Keratinocyte (primary cell): ENCODE measurements around the gene AMN. TPM values are rescaled to one million over a fixed set of nuclear protein-coding genes. Genes with fewer than 3 reads are reported as not detected.

Experiments
- DNase-seq: peaks from one replicate; pipeline ENCODE4 v3.0.0-alpha.2; 2011; ENCODE audit warnings: low read depth, missing footprints, low spot score
- FAIRE-seq: peaks from 2 replicates; lab custom pipeline; 2011; peaks lifted over from hg19 to GRCh38; lab: Jason Lieb, UNC
- H2AFZ ChIP-seq: 2 replicates; pipeline ENCODE4 v1.6.0; 2012; ENCODE audit warnings: low read length, control low read depth, inconsistent platforms; ENCODE audit not compliant: control insufficient read depth
- H3K27ac ChIP-seq: 2 replicates; pipeline ENCODE4 v1.5.1; 2011; ENCODE audit warnings: low read length; ENCODE audit not compliant: control insufficient read depth, insufficient read depth
- H3K27me3 ChIP-seq: 3 replicates; pipeline ENCODE4 v1.6.0; 2011; ENCODE audit warnings: low read length; ENCODE audit not compliant: control insufficient read depth, insufficient read depth; ENCODE audit errors: extremely low read depth
- H3K36me3 ChIP-seq, 2 experiments: 2 replicates in 1 of 2; 3 replicates in 1 of 2; pipeline ENCODE4 v1.5.1; 2011; ENCODE audit warnings: low read length in 2 of 2, mild to moderate bottlenecking in 1 of 2; ENCODE audit not compliant: control insufficient read depth in 2 of 2, insufficient read depth in 2 of 2; ENCODE audit errors: extremely low read depth in 1 of 2
- H3K4me1 ChIP-seq: 3 replicates; pipeline ENCODE4 v1.5.1; 2011; ENCODE audit warnings: low read length; ENCODE audit not compliant: control insufficient read depth, insufficient read depth; ENCODE audit errors: extremely low read depth
- H3K4me2 ChIP-seq: 3 replicates; pipeline ENCODE4 v1.6.0; 2011; ENCODE audit warnings: low read depth, low read length; ENCODE audit not compliant: control insufficient read depth, insufficient read depth; ENCODE audit errors: extremely low read depth
- H3K4me3 ChIP-seq, 3 experiments: fragments of 200-600 bp in 1 of 3; sonication (generic) in 1 of 3; 2 replicates in 2 of 3; 3 replicates in 1 of 3; pipeline ENCODE4 v1.5.1; 2011 to 2016; ENCODE audit warnings: low read length in 3 of 3, mild to moderate bottlenecking in 3 of 3, control low read depth in 2 of 3, inconsistent platforms in 1 of 3, low read depth in 1 of 3, mixed read lengths in 1 of 3, mixed run types in 1 of 3, moderate library complexity in 1 of 3; ENCODE audit not compliant: control insufficient read depth in 2 of 3, insufficient read depth in 2 of 3; ENCODE audit errors: extremely low read depth in 1 of 3
- H3K79me2 ChIP-seq: 2 replicates; pipeline ENCODE4 v1.6.0; 2012; ENCODE audit warnings: low read length; ENCODE audit not compliant: control insufficient read depth, insufficient read depth
- H3K9ac ChIP-seq: 3 replicates; pipeline ENCODE4 v1.6.0; 2011; ENCODE audit warnings: low read length; ENCODE audit not compliant: control insufficient read depth, insufficient read depth; ENCODE audit errors: extremely low read depth
- H3K9me1 ChIP-seq: 3 replicates; pipeline ENCODE4 v1.6.0; 2011; ENCODE audit warnings: low read length; ENCODE audit not compliant: control insufficient read depth, insufficient read depth; ENCODE audit errors: extremely low read depth
- H3K9me3 ChIP-seq: 2 replicates; pipeline ENCODE4 v1.5.1; 2012; ENCODE audit warnings: low read depth, low read length; ENCODE audit not compliant: control insufficient read depth
- H4K20me1 ChIP-seq: 3 replicates; pipeline ENCODE4 v1.6.0; 2011; ENCODE audit warnings: low read length; ENCODE audit not compliant: control insufficient read depth, insufficient read depth; ENCODE audit errors: extremely low read depth
- CTCF ChIP-seq, 3 experiments: IDR thresholded peaks in 1 of 3; conservative IDR thresholded peaks in 1 of 3; optimal IDR thresholded peaks in 1 of 3; 2 replicates in 2 of 3; 3 replicates in 1 of 3; pipeline versions ENCODE3 to v1.5.1; 2011; ENCODE audit warnings: low read length in 3 of 3, mild to moderate bottlenecking in 3 of 3, moderate library complexity in 2 of 3, control low read depth in 1 of 3, inconsistent platforms in 1 of 3; ENCODE audit not compliant: insufficient read depth in 2 of 3; ENCODE audit errors: extremely low read depth in 1 of 3
- EZH2 ChIP-seq: IDR thresholded peaks from one replicate; pipeline ENCODE4 v1.6.1; 2012; ENCODE audit warnings: inconsistent platforms, mild to moderate bottlenecking, low read length, moderate library complexity
- dilution Hi-C: fragments of 300-500 bp; cut with MboI; formaldehyde crosslinking; loops from one replicate; pipeline ENCODE4 v1.7.0; 2020; ENCODE audit warnings: low sequenced_read_pairs; ENCODE audit not compliant: extremely low pct_ligation_motif_present
- polyA plus RNA-seq, 5 experiments: library from polyadenylated mRNA; depleted of rRNA in 3 of 5; stranded (reverse) in 3 of 5; stranded (forward) in 1 of 5; unstranded in 1 of 5; fragments of >200 nt; gene quantifications; 1 replicate in 1 of 5; 2 replicates in 3 of 5; 3 replicates in 1 of 5; pipeline versions ENCODE4 v1.2.1 to v1.2.3, GENCODE V29; 2011 to 2012; ENCODE audit warnings: missing spikeins in 2 of 5, low read depth in 1 of 5, low replicate concordance in 1 of 5

Gene AMN
- polyA plus RNA-seq, 1 donor (not counting 4 experiments of a cell fraction or from before 2014, with no cell fraction given): 0.22 TPM

- Histone ChIP-seq H3K9me3 (no peaks in the 10 kb centered on the region), H3K4me3 (no peak overlapping the region), H3K36me3 (peaks cover 4 to 16% of the 10 kb centered on the region in 2 experiments), H3K27ac (no peak overlapping the region), H3K79me2 (no peaks in the 10 kb centered on the region), H3K9me1 (no peaks in the 10 kb centered on the region), H3K4me1 (no peaks in the 10 kb centered on the region), H3K27me3 (no peaks in the 10 kb centered on the region), H2AFZ (no peak overlapping the region), H3K9ac (no peak overlapping the region), H4K20me1 (no peaks in the 10 kb centered on the region), H3K4me2 (no peak overlapping the region)
- FAIRE-seq (no peak), DNase-seq (no peak)
- dilution Hi-C loops: no loop called here
- no peak for TF ChIP-seq CTCF (optimal IDR thresholded peaks at IDR 0.05 in 1 of 3, IDR thresholded peaks at IDR 0.05 in 1 of 3, conservative IDR thresholded peaks at IDR 0.05 in 1 of 3; ENCODE audit: extremely low read depth in 1 of 3, insufficient read depth in 2 of 3, low read length in 3 of 3)
- no peak for TF ChIP-seq EZH2
Observed at GRCh38 chr14:102902086-102902485, 20.4 kb upstream of the AMN start.

- FAIRE-seq (no peak), DNase-seq (no peak)
- no peaks in the 10 kb centered on the region for H4K20me1 ChIP-seq
- no peak overlapping the region for H3K27ac ChIP-seq
- no peaks in the 10 kb centered on the region for H3K9me3 ChIP-seq
- H3K4me1 ChIP-seq: no peaks in the 10 kb centered on the region
- dilution Hi-C loops: no loop called here
- no peaks in the 10 kb centered on the region for H3K79me2 ChIP-seq
- H3K36me3 ChIP-seq: peaks cover 4 to 16% of the 10 kb centered on the region in 2 experiments
- no peak overlapping the region for H3K9ac ChIP-seq
- no peaks in the 10 kb centered on the region for H3K9me1 ChIP-seq
- H2AFZ ChIP-seq: no peak overlapping the region
- TF ChIP-seq EZH2 (no peak), CTCF (optimal IDR thresholded peaks at IDR 0.05 in 1 of 3, IDR thresholded peaks at IDR 0.05 in 1 of 3, conservative IDR thresholded peaks at IDR 0.05 in 1 of 3; ENCODE audit: extremely low read depth in 1 of 3, insufficient read depth in 2 of 3, low read length in 3 of 3) (no peak)
- no peaks in the 10 kb centered on the region for H3K27me3 ChIP-seq
- no peak overlapping the region for H3K4me3 ChIP-seq
- H3K4me2 ChIP-seq: no peak overlapping the region
Observed at GRCh38 chr14:102902523-102903247, 19.8 kb upstream of the AMN start.
